SK-N-SH (cell line): Measurements from ENCODE around the gene PNMA6E.

ENCODE experiments used
- EP300 ChIP-seq, 2 experiments: IDR thresholded peaks; 2 replicates each; pipeline versions ENCODE4 v1.4.0 to v1.6.1; 2012; ENCODE audit warnings: borderline replicate concordance in 1 of 2, low read depth in 1 of 2, low read length in 1 of 2
- IRF3 ChIP-seq: fragments of 150-350 bp; IDR thresholded peaks from 2 replicates; pipeline ENCODE4 v1.6.1; 2016; ENCODE audit warnings: mild to moderate bottlenecking, low read depth, low read length
- POLR2AphosphoS5 ChIP-seq: IDR thresholded peaks from 2 replicates; pipeline ENCODE4 v1.6.1; 2012; ENCODE audit warnings: low read depth, low read length
- RAD21 ChIP-seq: IDR thresholded peaks from 2 replicates; pipeline ENCODE4 v1.6.1; 2012; ENCODE audit warnings: mild to moderate bottlenecking, low read length
- YY1 ChIP-seq: IDR thresholded peaks from 2 replicates; pipeline ENCODE4 v1.4.0; 2012; ENCODE audit warnings: low read depth, mild to moderate bottlenecking
- TF ChIP-seq, protein P1 (sequence below): IDR thresholded peaks from 2 replicates; pipeline ENCODE4 v1.4.0; 2012; ENCODE audit warnings: low read depth
- TF ChIP-seq, protein P2 (sequence below): fragments of 200-600 bp; sonication (generic); IDR thresholded peaks from 2 replicates; pipeline ENCODE4 v1.6.1; 2017; ENCODE audit warnings: antibody characterized with exemption, mild to moderate bottlenecking, moderate library complexity

- no peak for TF ChIP-seq POLR2AphosphoS5
- TF ChIP-seq, protein P1, sequence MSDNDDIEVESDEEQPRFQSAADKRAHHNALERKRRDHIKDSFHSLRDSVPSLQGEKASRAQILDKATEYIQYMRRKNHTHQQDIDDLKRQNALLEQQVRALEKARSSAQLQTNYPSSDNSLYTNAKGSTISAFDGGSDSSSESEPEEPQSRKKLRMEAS = no peak
- no peak for TF ChIP-seq RAD21
- TF ChIP-seq IRF3 = no peak
- no peak for TF ChIP-seq EP300 (IDR thresholded peaks at IDR 0.05; ENCODE audit: borderline replicate concordance in 1 of 2, low read depth in 1 of 2, low read length in 1 of 2)
- TF ChIP-seq, protein P2, sequence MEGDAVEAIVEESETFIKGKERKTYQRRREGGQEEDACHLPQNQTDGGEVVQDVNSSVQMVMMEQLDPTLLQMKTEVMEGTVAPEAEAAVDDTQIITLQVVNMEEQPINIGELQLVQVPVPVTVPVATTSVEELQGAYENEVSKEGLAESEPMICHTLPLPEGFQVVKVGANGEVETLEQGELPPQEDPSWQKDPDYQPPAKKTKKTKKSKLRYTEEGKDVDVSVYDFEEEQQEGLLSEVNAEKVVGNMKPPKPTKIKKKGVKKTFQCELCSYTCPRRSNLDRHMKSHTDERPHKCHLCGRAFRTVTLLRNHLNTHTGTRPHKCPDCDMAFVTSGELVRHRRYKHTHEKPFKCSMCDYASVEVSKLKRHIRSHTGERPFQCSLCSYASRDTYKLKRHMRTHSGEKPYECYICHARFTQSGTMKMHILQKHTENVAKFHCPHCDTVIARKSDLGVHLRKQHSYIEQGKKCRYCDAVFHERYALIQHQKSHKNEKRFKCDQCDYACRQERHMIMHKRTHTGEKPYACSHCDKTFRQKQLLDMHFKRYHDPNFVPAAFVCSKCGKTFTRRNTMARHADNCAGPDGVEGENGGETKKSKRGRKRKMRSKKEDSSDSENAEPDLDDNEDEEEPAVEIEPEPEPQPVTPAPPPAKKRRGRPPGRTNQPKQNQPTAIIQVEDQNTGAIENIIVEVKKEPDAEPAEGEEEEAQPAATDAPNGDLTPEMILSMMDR = no peak
- no peak for TF ChIP-seq YY1
Observed at GRCh38 chrX:153377727-153378126, 23.4 kb downstream of the PNMA6E start.
